Spinal cord (tissue), 10 donors: ENCODE results near the gene TMEM69. TPM values are rescaled to one million over a fixed set of nuclear protein-coding genes. Genes with fewer than 3 reads are reported as not detected.
"Not testable (repeated sequence)": the region's sequence is repeated elsewhere in the genome, so short reads cannot be mapped to it uniquely, and the experiment has no call there.

ENCODE experiments used
- DNase-seq, 6 donors: peaks; one replicate each; pipeline versions ENCODE4 v3.0.0 to v3.0.0-alpha.2; 2013 to 2015; ENCODE audit warnings: low spot score in 6 of 6, low read depth in 4 of 6
- H3K27ac ChIP-seq: one replicate; pipeline ENCODE4 v1.5.1; 2013; ENCODE audit warnings: low read depth, low read length, control low read depth
- H3K27me3 ChIP-seq: one replicate; pipeline ENCODE4 v1.6.1; 2013; ENCODE audit warnings: low read length; ENCODE audit not compliant: control insufficient read depth, insufficient read depth
- H3K36me3 ChIP-seq: one replicate; pipeline ENCODE4 v1.6.1; 2013; ENCODE audit warnings: low read length; ENCODE audit not compliant: control insufficient read depth, insufficient read depth
- H3K4me1 ChIP-seq: one replicate; pipeline ENCODE4 v1.6.1; 2013; ENCODE audit warnings: low read length; ENCODE audit not compliant: control insufficient read depth, insufficient read depth
- H3K4me3 ChIP-seq: one replicate; pipeline ENCODE4 v1.5.1; 2013; ENCODE audit warnings: low read depth, low read length, control low read depth
- H3K9me3 ChIP-seq: one replicate; pipeline ENCODE4 v1.6.1; 2013; ENCODE audit warnings: low read length; ENCODE audit not compliant: control insufficient read depth, insufficient read depth
- WGBS: methylation state at CpG from one replicate; pipeline ENCODE4 v1.1.5; 2013; ENCODE audit warnings: missing lambda C conversion rate; ENCODE audit not compliant: insufficient coverage; 5-methylcytosine and 5-hydroxymethylcytosine counted together
- polyA plus RNA-seq, 2 donors: library from polyadenylated mRNA; unstranded; fragments of 120-200 nt; gene quantifications; one replicate each; pipeline ENCODE4 v1.2.1, GENCODE V29; 2013; ENCODE audit not compliant: insufficient read length in 2 of 2
- total RNA-seq, 2 donors: library from RNA; depleted of rRNA in 1 of 2; stranded (reverse); fragments of 120-200 nt in 1 of 2; fragments of >200 nt in 1 of 2; gene quantifications; one replicate each; pipeline versions ENCODE4 v1.2.3 to v1.2.4, GENCODE V29; 2013 to 2014
- donor health status: healthy.

TMEM69 gene
- total and polyA plus RNA-seq, 4 donors, result 14.2 to 30.7 (median 26.1) TPM

GRCh38 chr1:45674478-45674877, 13.5 kb upstream of the TMEM69 start:
- no peak for DNase-seq
- H3K27ac ChIP-seq, result no peak overlapping the region
- H3K36me3 ChIP-seq, result no peaks in the 10 kb centered on the region
- H3K4me1 ChIP-seq, result no peaks in the 10 kb centered on the region
- no peak overlapping the region for H3K4me3 ChIP-seq
- no peaks in the 10 kb centered on the region for H3K27me3 ChIP-seq
- H3K9me3 ChIP-seq, result no peaks in the 10 kb centered on the region
- WGBS, result 93% methylated on average over 2 of the region's 5 CpGs

DNA sequence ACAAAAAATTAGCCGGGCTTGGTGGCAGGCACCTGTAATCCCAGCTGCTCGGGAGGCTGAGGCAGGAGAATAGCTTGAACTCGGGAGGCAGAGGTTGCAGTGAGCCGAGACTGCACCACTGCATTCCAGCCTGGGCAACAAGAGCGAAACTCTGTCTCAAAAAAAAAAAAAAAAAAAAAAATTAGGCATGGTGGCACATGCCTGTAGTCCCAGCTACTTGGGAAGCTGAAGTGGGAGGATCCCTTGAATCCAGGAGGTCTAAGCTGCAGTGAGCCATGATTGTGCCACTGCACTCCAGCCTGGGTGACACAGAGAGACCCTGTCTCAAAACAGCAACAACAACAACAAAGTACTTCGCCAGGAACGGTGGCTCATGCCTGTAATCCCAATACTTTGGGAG, 11.4 kb upstream of the TMEM69 start:
- not testable (repeated sequence) for H3K4me3 ChIP-seq, H3K27me3 ChIP-seq, H3K36me3 ChIP-seq, H3K27ac ChIP-seq, DNase-seq, H3K4me1 ChIP-seq, H3K9me3 ChIP-seq
- WGBS, result 93% methylated on average over 2 of the region's 7 CpGs

- no peak overlapping the region for H3K27ac ChIP-seq
- no peaks in the 10 kb centered on the region for H3K36me3 ChIP-seq
- H3K4me1 ChIP-seq, result no peaks in the 10 kb centered on the region
- no peaks in the 10 kb centered on the region for H3K27me3 ChIP-seq
- no peak overlapping the region for H3K4me3 ChIP-seq
- DNase-seq, result no peak
- no CpG with 5 or more reads among the region's 3 CpGs for WGBS
- no peaks in the 10 kb centered on the region for H3K9me3 ChIP-seq
These were observed 10.2 kb upstream of the TMEM69 start for GRCh38 chr1:45677751-45678245.

GRCh38 chr1:45678489-45678888, 9.5 kb upstream of the TMEM69 start:
- H3K36me3 ChIP-seq, result no peaks in the 10 kb centered on the region
- H3K27me3 ChIP-seq, result no peaks in the 10 kb centered on the region
- peaks cover 3% of the 10 kb centered on the region for H3K4me1 ChIP-seq
- DNase-seq, result no peak
- no peak overlapping the region for H3K4me3 ChIP-seq
- H3K9me3 ChIP-seq, result no peaks in the 10 kb centered on the region
- no peak overlapping the region for H3K27ac ChIP-seq

DNA sequence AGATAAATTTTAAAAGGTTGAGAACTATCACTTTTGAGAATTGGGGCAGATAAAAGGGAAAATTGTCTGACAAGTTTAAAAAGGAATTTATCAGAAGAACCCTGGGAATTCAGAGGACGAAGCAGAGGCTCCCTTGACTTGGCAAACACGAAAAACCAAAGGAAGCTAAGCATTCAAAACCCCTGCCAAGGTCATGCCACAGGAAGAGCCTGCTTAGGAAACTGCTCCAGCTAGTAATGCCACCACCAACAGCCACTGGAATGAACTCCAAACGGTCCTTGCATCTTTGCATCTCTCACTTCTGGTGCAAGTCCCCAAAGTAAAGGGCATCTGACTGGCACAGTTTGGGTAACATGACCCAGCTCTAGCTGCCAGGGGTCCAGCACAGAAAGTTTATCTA, 8.9 kb upstream of the TMEM69 start:
- Histone ChIP-seq H3K4me1 (peaks cover 7% of the 10 kb centered on the region), H3K27ac (no peak overlapping the region), H3K36me3 (no peaks in the 10 kb centered on the region), H3K27me3 (no peaks in the 10 kb centered on the region), H3K9me3 (no peaks in the 10 kb centered on the region), H3K4me3 (no peak overlapping the region)
- WGBS, result 26% methylated on average over 3 of the region's 3 CpGs
- DNase-seq, result peak in 1 of 6 donors; percentile 20

GRCh38 chr1:45682942-45683341, 5.0 kb upstream of the TMEM69 start:
- H3K4me1 ChIP-seq, result peaks cover 11% of the 10 kb centered on the region
- H3K4me3 ChIP-seq, result no peak overlapping the region
- H3K27ac ChIP-seq, result no peak overlapping the region
- H3K36me3 ChIP-seq, result no peaks in the 10 kb centered on the region
- 93% methylated on average over 3 of the region's 6 CpGs for WGBS
- no peaks in the 10 kb centered on the region for H3K27me3 ChIP-seq
- DNase-seq, result no peak
- no peaks in the 10 kb centered on the region for H3K9me3 ChIP-seq

DNA sequence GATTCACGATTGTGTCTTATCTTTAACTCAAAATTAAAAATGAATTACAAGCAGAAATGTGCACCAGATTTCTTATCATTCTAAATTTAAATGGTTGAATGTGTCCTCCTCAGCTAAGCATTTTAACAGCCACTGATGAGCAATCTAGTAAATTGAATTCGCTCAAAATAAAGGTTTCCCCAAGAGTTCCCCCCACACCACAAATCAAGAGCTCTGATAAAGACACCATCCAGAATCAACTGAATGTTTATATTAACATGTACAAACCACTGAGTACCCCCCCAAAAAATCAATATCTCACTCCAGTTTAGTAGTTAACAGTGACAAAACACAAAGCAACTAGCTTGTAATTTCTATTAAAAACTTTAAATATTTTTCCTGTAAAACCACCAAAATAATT, 3.6 kb upstream of the TMEM69 start:
- H3K4me3 ChIP-seq, result peak overlapping the region; percentile 12
- H3K27ac ChIP-seq, result no peak overlapping the region
- no peaks in the 10 kb centered on the region for H3K9me3 ChIP-seq
- no peaks in the 10 kb centered on the region for H3K27me3 ChIP-seq
- H3K4me1 ChIP-seq, result peaks cover 21% of the 10 kb centered on the region
- WGBS, result no CpG with 5 or more reads among the region's 2 CpGs
- H3K36me3 ChIP-seq, result peaks cover 2% of the 10 kb centered on the region
- DNase-seq, result no peak

- Histone ChIP-seq H3K4me1 (peaks cover 29% of the 10 kb centered on the region), H3K36me3 (peaks cover 10% of the 10 kb centered on the region), H3K9me3 (no peaks in the 10 kb centered on the region), H3K27ac (peak overlapping the region; percentile 100), H3K27me3 (no peaks in the 10 kb centered on the region), H3K4me3 (peak overlapping the region; percentile 100)
- no CpG with 5 or more reads among the region's 13 CpGs for WGBS
- DNase-seq, result no peak
These were observed 2.5 kb upstream of the TMEM69 start for GRCh38 chr1:45685308-45686014.

- Histone ChIP-seq H3K27ac (peak overlapping the region; percentile 100), H3K4me1 (peaks cover 29% of the 10 kb centered on the region), H3K9me3 (no peaks in the 10 kb centered on the region), H3K4me3 (peak overlapping the region; percentile 100), H3K27me3 (no peaks in the 10 kb centered on the region), H3K36me3 (peaks cover 10% of the 10 kb centered on the region)
- WGBS, result under 1% methylated on average over 26 of the region's 27 CpGs
- peak; percentile 40 to 84 (median 48) for DNase-seq
These were observed 2.0 kb upstream of the TMEM69 start for GRCh38 chr1:45686015-45686287.

DNA sequence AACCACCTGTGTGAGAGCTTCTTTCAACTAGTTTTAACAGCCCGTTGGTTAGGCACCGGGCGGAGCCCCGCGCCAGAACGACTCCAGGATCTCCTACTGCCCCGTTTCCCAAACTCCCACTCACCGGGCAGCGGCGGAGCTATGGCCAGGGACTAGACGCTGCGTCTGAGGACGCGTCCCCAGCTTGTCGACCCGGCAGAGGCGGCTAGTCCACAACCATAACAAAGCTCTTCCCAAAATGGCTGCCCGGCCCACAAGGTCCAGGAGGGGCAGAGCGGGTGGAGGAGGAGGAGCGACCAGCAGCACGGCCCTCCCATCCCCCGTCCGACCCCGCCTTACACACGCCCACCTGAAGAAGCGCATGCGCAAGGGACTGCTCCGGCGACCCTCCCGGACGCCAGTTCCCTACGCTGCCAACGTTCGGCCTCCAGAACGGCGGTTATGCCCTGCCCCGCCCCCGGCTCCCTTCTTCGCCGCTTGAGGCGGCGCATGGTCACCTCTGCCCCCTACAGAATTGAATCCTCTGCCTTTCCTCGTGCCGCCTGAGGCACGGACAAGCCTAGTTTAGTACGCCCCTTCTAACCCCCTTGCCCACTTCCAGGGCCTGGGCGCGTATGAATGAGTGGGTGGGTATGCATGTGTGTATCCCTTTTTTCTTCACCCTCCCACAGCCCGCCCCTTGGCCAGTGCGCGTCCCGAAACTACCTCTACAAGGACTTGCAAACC, 1.5 kb upstream of the TMEM69 start, which contains the start of gene GPBP1L1:
Gene GPBP1L1, minus strand, starts transcription at position 246 of the 726 bp plus-strand sequence. CDS start 27,446 bp downstream, outside the sequence.
- peaks cover 29% of the 10 kb centered on the region for H3K4me1 ChIP-seq
- H3K27me3 ChIP-seq, result no peaks in the 10 kb centered on the region
- peaks cover 14% of the 10 kb centered on the region for H3K36me3 ChIP-seq
- DNase-seq, result peak; percentile 90 to 99 (median 95)
- H3K9me3 ChIP-seq, result no peaks in the 10 kb centered on the region
- WGBS, result under 1% methylated on average over 41 of the region's 52 CpGs
- peak within 1 kb of the TSS; percentile 100 for H3K4me3 ChIP-seq
- H3K27ac ChIP-seq, result peak within 1 kb of the TSS; percentile 100
